ENCODE results near the gene CLHC1.

Gene CLHC1

DNA sequence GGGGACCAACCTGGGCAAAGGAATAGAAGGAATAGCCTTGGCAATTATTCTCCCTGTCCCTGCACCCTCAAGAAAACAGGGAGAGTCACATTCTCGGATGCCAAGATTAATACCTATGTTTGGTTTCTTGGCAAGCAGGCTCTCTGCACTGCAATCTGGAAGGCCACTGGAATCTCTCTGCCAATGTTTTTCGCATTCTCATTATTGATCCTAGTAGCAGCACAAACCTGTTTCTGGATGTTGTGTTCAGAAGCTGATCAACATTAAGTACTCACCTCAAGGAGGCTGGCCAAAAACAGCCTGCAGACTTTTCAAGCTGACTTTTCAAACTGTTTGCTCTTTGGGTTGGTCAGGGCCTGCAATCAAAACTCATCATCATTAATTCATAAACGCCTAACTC lies 62.2 kb downstream of the CLHC1 start (continued):
- no peak for TF ChIP-seq GFI1B (tag by site-specific recombination; IDR thresholded peaks at IDR 0.05)
- TF ChIP-seq ZNF473 (tag by site-specific recombination; IDR thresholded peaks at IDR 0.05), result no peak
- TF ChIP-seq ZNF558 (tag by site-specific recombination; IDR thresholded peaks at IDR 0.05), result no peak
- no peak for TF ChIP-seq ZNF133 (tag by site-specific recombination; IDR thresholded peaks at IDR 0.05)
- TF ChIP-seq ZNF23 (tag by site-specific recombination; IDR thresholded peaks at IDR 0.05; ENCODE audit: borderline replicate concordance), result no peak
- TF ChIP-seq FEZF1 (tag by site-specific recombination; IDR thresholded peaks at IDR 0.05), result no peak
- TF ChIP-seq KLF16 (tag by site-specific recombination; IDR thresholded peaks at IDR 0.05), result no peak
- TF ChIP-seq ZNF174 (tag by site-specific recombination; IDR thresholded peaks at IDR 0.05), result no peak
- TF ChIP-seq ZNF624 (tag by site-specific recombination; IDR thresholded peaks at IDR 0.05), result no peak
- TF ChIP-seq ZNF549 (tag by site-specific recombination; IDR thresholded peaks at IDR 0.05), result no peak
- TF ChIP-seq ZBTB20 (tag by site-specific recombination; IDR thresholded peaks at IDR 0.05), result no peak
- no peak for TF ChIP-seq ZNF423 (tag by site-specific recombination; IDR thresholded peaks at IDR 0.05)

DNA sequence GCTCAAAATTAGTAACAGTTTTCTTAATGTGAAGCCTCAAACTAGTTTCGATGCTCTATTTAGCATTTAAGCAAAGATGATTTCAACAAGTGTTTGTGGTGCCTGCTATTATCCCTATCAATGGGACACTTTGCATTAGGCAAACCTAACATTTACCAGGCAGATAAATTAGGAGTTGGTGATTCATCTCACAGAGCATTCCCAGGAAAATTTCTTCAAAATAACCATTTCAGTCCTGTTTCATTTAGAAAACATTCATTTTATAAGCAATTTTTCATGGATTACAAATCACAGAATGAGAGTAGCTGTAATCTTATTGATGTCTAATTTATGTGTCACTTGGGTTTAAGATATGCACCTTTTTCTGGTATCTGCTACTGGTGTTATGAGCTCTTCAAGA lies 62.7 kb downstream of the CLHC1 start:
- TF ChIP-seq GFI1B (tag by site-specific recombination; IDR thresholded peaks at IDR 0.05), result no peak
- Histone ChIP-seq H3K4me1 (ENCODE audit: control insufficient read depth, insufficient read depth, low read length) (no peaks in the 10 kb centered on the region), H3K27ac (ENCODE audit: extremely low read depth, low read depth, low read length) (no peak overlapping the region), H3K9me3 (ENCODE audit: control insufficient read depth, insufficient read depth, low read depth, low read length) (no peaks in the 10 kb centered on the region), H3K4me3 (ENCODE audit: low read depth, low read length) (no peak overlapping the region), H3K36me3 (ENCODE audit: control insufficient read depth in 2 of 2, insufficient read depth in 1 of 2, low read length in 2 of 2) (no peaks in the 10 kb centered on the region)
- POLR2A ChIA-PET, result interaction anchor here (1.1 kb wide), 1 partner anchor 119 kb away, joined by 3 read pairs; the partner anchor contains the start of gene RTN4
- CTCF ChIA-PET, result interaction anchor here (0.6 to 8.6 kb wide), 25 partner anchors 9 to 1151 kb away, joined by 3 to 121 read pairs (median 4); partner anchors contain the start of gene RTN4

DNA sequence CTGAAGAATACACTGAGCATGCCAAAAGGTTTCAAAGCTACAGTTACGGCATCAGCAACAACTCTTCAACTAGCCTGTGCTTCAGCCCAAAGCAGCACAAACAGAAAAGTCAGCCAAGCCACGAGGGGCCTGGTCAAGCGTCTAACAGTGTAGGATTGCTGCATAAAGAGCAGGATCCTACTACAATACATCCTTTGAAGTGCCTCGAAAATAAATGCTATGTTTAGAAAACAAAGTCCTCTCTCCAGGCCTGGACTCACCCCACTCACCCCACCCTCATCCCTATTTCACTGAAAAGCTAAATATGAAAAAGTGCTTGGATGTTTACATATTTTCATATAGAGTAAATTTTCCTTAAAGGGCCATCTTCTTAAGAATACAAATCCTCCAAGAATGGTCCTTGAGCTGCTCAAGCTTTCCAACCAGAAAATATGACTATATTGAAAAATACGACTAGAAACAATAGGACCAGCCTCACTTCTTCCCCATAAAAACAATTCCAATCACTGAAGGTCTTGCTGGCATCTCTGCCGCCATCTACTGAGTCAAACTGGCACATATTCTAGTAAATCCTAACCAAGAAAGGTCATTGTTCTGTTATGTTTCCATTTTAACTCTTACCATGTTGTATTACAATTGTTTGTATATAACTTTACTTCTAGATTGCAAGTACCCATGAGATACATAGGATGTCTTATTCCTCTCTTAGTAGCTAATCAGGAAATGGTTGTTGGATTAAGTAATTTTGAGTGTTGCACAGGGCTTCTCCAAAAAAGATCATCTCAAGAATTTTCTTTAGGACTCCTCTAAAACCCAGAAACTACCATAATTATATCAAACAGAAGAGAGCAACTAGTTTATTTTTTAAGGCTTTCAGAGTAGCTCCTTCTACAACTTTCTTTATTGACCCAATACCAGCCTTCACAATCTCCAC lies 63.6 kb downstream of the CLHC1 start:
- Histone ChIP-seq H3K4me3 (ENCODE audit: low read depth, low read length) (no peak overlapping the region), H3K27ac (ENCODE audit: extremely low read depth, low read depth, low read length) (no peak overlapping the region), H3K36me3 (ENCODE audit: control insufficient read depth in 2 of 2, insufficient read depth in 1 of 2, low read length in 2 of 2) (no peaks in the 10 kb centered on the region), H3K4me1 (ENCODE audit: control insufficient read depth, insufficient read depth, low read length) (no peaks in the 10 kb centered on the region), H3K9me3 (ENCODE audit: control insufficient read depth, insufficient read depth, low read depth, low read length) (no peaks in the 10 kb centered on the region)
- ChIA-PET POLR2A (interaction anchor here (1.1 to 2.2 kb wide), 3 partner anchors 117 to 120 kb away, joined by 3 to 9 read pairs (median 6); partner anchors contain the start of gene RTN4), CTCF (interaction anchor here (0.5 to 8.6 kb wide), 42 partner anchors 9 to 1194 kb away, joined by 3 to 121 read pairs (median 4); partner anchors contain the start of gene RTN4)
- TF ChIP-seq ZNF292 (tag by site-specific recombination; IDR thresholded peaks at IDR 0.05; ENCODE audit: borderline replicate concordance, low read depth), result no peak
- no peak for TF ChIP-seq KLF8 (tag by site-specific recombination; IDR thresholded peaks at IDR 0.05)
- TF ChIP-seq ZNF350 (tag by site-specific recombination; IDR thresholded peaks at IDR 0.05), result no peak
- no peak for TF ChIP-seq FEZF1 (tag by site-specific recombination; IDR thresholded peaks at IDR 0.05)
- no peak for TF ChIP-seq ZNF830 (tag by site-specific recombination; IDR thresholded peaks at IDR 0.05; ENCODE audit: low read depth)
- TF ChIP-seq ZNF23 (tag by site-specific recombination; IDR thresholded peaks at IDR 0.05; ENCODE audit: borderline replicate concordance), result no peak
- TF ChIP-seq, protein P1, sequence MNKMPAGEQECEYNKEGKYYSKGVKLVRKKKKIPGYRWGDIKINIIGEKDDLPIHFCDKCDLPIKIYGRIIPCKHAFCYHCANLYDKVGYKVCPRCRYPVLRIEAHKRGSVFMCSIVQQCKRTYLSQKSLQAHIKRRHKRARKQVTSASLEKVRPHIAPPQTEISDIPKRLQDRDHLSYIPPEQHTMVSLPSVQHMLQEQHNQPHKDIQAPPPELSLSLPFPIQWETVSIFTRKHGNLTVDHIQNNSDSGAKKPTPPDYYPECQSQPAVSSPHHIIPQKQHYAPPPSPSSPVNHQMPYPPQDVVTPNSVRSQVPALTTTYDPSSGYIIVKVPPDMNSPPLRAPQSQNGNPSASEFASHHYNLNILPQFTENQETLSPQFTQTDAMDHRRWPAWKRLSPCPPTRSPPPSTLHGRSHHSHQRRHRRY (tag by site-specific recombination; IDR thresholded peaks at IDR 0.05), result no peak
- TF ChIP-seq, protein P2, sequence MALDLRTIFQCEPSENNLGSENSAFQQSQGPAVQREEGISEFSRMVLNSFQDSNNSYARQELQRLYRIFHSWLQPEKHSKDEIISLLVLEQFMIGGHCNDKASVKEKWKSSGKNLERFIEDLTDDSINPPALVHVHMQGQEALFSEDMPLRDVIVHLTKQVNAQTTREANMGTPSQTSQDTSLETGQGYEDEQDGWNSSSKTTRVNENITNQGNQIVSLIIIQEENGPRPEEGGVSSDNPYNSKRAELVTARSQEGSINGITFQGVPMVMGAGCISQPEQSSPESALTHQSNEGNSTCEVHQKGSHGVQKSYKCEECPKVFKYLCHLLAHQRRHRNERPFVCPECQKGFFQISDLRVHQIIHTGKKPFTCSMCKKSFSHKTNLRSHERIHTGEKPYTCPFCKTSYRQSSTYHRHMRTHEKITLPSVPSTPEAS (tag by site-specific recombination; IDR thresholded peaks at IDR 0.05), result no peak
- no peak for TF ChIP-seq ZNF302 (tag by site-specific recombination; IDR thresholded peaks at IDR 0.05; ENCODE audit: low read depth)
- no peak for TF ChIP-seq ZNF354C (tag by site-specific recombination; IDR thresholded peaks at IDR 0.05; ENCODE audit: borderline replicate concordance, low read depth)
- no peak for TF ChIP-seq ZNF791 (tag by site-specific recombination; IDR thresholded peaks at IDR 0.05)
- no peak for TF ChIP-seq SCRT2 (tag by site-specific recombination; IDR thresholded peaks at IDR 0.05)
- 0 out of 2 replicates have a peak, but pooled peaks have one; percentile 33 for TF ChIP-seq ZNF660 (tag by site-specific recombination; IDR thresholded peaks at IDR 0.05)
- TF ChIP-seq, protein P3, sequence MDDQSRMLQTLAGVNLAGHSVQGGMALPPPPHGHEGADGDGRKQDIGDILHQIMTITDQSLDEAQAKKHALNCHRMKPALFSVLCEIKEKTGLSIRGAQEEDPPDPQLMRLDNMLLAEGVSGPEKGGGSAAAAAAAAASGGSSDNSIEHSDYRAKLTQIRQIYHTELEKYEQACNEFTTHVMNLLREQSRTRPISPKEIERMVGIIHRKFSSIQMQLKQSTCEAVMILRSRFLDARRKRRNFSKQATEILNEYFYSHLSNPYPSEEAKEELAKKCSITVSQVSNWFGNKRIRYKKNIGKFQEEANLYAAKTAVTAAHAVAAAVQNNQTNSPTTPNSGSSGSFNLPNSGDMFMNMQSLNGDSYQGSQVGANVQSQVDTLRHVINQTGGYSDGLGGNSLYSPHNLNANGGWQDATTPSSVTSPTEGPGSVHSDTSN (CRISPR knock-in tag; IDR thresholded peaks at IDR 0.05), result no peak
- TF ChIP-seq ZNF843 (tag by site-specific recombination; IDR thresholded peaks at IDR 0.05), result no peak
- TF ChIP-seq ZNF140 (tag by site-specific recombination; IDR thresholded peaks at IDR 0.05), result no peak
- TF ChIP-seq WT1 (tag by site-specific recombination; IDR thresholded peaks at IDR 0.05), result no peak
- no peak for TF ChIP-seq ZNF426 (tag by site-specific recombination; IDR thresholded peaks at IDR 0.05)
- no peak for TF ChIP-seq ZNF132 (tag by site-specific recombination; IDR thresholded peaks at IDR 0.05; ENCODE audit: borderline replicate concordance)
- peak; percentile 76 for TF ChIP-seq ZNF654 (tag by site-specific recombination; IDR thresholded peaks at IDR 0.05; ENCODE audit: low read depth)

Measured in HEK293 (cell line).